Stomach (tissue), 9 donors: ENCODE data around the gene NPHP4. TPM values are rescaled to one million over a fixed set of nuclear protein-coding genes. Genes with fewer than 3 reads are reported as not detected.

Experiments used
- DNase-seq, 2 donors: peaks; one replicate each; pipeline versions ENCODE4 v3.0.0 to v3.0.0-alpha.2; 2013 to 2019
- H3K27ac ChIP-seq, 5 donors: fragments of 200-600 bp in 4 of 5; sonication (generic) in 4 of 5; one replicate each; pipeline ENCODE4 v1.5.1; 2013 to 2019; ENCODE audit warnings: mild to moderate bottlenecking in 1 of 5, moderate library complexity in 1 of 5
- H3K27me3 ChIP-seq, 3 donors: fragments of 200-600 bp; sonication (generic); one replicate each; pipeline ENCODE4 v1.5.1; 2017 to 2019; ENCODE audit warnings: mixed run types in 1 of 3
- H3K36me3 ChIP-seq, 4 donors: fragments of 200-600 bp; sonication (generic); 1 replicate in 3 of 4; 2 replicates in 1 of 4; pipeline ENCODE4 v1.5.1; 2016 to 2019
- H3K4me1 ChIP-seq, 4 donors: fragments of 200-600 bp; sonication (generic); one replicate each; pipeline ENCODE4 v1.5.1; 2016 to 2019
- H3K4me3 ChIP-seq, 4 donors: fragments of 200-600 bp; sonication (generic) in 3 of 4; one replicate each; pipeline ENCODE4 v1.5.1; 2016 to 2019; ENCODE audit warnings: mild to moderate bottlenecking in 1 of 4
- H3K9me3 ChIP-seq, 4 donors: fragments of 200-600 bp; sonication (generic); one replicate each; pipeline ENCODE4 v1.5.1; 2016 to 2019
- EP300 ChIP-seq: sonication (generic); formaldehyde crosslinking; IDR thresholded peaks from one replicate; pipeline ENCODE4 v1.6.1; 2017; ENCODE audit warnings: antibody characterized with exemption
- POLR2A ChIP-seq, 4 donors: fragments of 450-650 bp; IDR thresholded peaks; one replicate each; pipeline ENCODE4 v1.6.1; 2016; ENCODE audit warnings: antibody characterized with exemption in 4 of 4, control low read depth in 2 of 4, mild to moderate bottlenecking in 1 of 4, moderate library complexity in 1 of 4
- POLR2AphosphoS5 ChIP-seq, 3 donors: sonication (generic); formaldehyde crosslinking; IDR thresholded peaks; one replicate each; pipeline ENCODE4 v1.6.1; 2016; ENCODE audit warnings: antibody characterized with exemption in 3 of 3
- WGBS, 5 donors: extraction: QIAGEN DNeasy Blood & Tissue Kit in 3 of 5; methylation state at CpG; one replicate each; pipeline versions ENCODE4 v1.1.5 to v1.1.7; 2013 to 2018; 5-methylcytosine and 5-hydroxymethylcytosine counted together
- intact Hi-C: fragments of 100-400 bp; cut with DNase I; formaldehyde crosslinking; loops from one replicate; pipeline ENCODE4 v1.15.1; 2023; ENCODE audit warnings: low total_unique reads
- polyA plus RNA-seq, 3 donors: library from polyadenylated mRNA; stranded (reverse); fragments of 200-250 nt; gene quantifications; one replicate each; pipeline ENCODE4 v1.2.3, GENCODE V29; 2013
- total RNA-seq, 5 donors: library from RNA; depleted of rRNA; stranded (reverse); fragments of >200 nt; gene quantifications; one replicate each; pipeline versions ENCODE4 v1.1.0 to v1.2.3, GENCODE V29; 2014 to 2016
- TF ChIP-seq, protein P1 (sequence below), 7 experiments: fragments of 450-650 bp in 4 of 7; fragments of 200-600 bp in 3 of 7; sonication (generic) in 3 of 7; IDR thresholded peaks; one replicate each; pipeline ENCODE4 v1.5.1; 2016 to 2019; ENCODE audit warnings: antibody characterized with exemption in 7 of 7, control low read depth in 2 of 7, mild to moderate bottlenecking in 1 of 7
- donor health status: healthy with polysubstance abuse.
- donor health status: Bipolar disorder and iron deficiency.
- donor health status: healthy.

NPHP4 gene
- total and polyA plus RNA-seq, 8 donors: 1.9 to 29.7 (median 7.3) TPM

DNA sequence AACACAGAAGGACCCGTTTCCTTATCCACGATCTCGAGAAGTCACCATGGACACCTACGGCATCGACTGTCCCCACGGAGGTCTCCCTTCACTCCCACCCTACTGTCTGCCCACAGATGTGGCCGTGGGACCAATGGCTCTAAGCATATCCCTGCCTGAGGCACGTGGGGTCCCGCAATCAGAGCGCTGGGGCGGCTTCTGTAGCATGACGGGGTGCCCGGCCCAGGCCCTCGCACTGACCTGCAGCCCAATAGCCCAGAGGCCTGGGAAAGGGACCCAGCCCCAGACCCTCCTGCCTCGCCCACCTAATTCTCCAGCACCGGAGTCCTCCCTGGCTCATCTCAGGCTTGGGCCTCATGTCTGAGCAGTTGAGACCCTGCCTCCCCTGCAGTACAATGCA is 132.5 kb downstream of the NPHP4 start:
- Histone ChIP-seq H3K4me3 (no peak overlapping the region), H3K9me3 (no peaks in the 10 kb centered on the region), H3K36me3 (peaks cover 0 to 70% (median 41%) of the 10 kb centered on the region in 4 donors), H3K27ac (no peak overlapping the region), H3K27me3 (no peaks in the 10 kb centered on the region), H3K4me1 (no peaks in the 10 kb centered on the region)
- intact Hi-C loops: no loop called here
- WGBS, 5 donors: 89 to 95% (median 93%) methylated on average over 16 of the region's 16 CpGs
- DNase-seq: no peak
- no peak for TF ChIP-seq POLR2A (IDR thresholded peaks at IDR 0.05)

DNA sequence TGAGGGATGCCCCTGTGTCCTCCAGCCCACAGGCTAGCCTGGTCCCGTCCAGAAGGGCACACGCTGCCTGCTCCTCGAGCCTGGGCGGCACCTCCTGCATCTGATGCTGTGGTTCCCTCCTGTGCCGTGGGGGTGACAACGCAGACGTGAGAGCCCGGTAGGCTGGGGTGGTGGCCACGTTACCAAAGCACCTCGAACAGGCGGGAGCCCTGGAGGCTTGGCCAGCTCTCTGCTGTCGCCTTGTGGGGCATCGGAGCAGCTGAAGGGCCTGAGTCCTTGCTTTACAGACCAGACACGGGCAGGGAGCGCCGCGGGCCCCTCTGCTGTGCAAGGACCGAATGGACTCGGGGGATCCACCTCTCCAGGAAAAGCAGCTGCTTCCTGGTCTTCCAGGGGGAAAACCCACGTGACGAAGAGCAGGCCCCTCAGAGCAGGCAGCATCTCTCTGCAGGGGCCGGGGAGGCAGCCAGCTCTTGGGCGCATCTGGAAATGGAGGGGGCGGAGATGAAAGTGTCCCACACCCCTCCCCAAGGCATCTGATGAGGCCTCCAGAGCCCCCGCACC is 133.3 kb downstream of the NPHP4 start:
- 87 to 92% (median 90%) methylated on average over 23 to 25 of the region's 25 CpGs for WGBS, 5 donors
- Histone ChIP-seq H3K27me3 (no peaks in the 10 kb centered on the region), H3K9me3 (no peaks in the 10 kb centered on the region), H3K27ac (no peak overlapping the region), H3K36me3 (peaks cover 0 to 62% (median 34%) of the 10 kb centered on the region in 4 donors), H3K4me1 (no peaks in the 10 kb centered on the region), H3K4me3 (no peak overlapping the region)
- DNase-seq: no peak
- intact Hi-C loops: no loop called here
- TF ChIP-seq, protein P1, sequence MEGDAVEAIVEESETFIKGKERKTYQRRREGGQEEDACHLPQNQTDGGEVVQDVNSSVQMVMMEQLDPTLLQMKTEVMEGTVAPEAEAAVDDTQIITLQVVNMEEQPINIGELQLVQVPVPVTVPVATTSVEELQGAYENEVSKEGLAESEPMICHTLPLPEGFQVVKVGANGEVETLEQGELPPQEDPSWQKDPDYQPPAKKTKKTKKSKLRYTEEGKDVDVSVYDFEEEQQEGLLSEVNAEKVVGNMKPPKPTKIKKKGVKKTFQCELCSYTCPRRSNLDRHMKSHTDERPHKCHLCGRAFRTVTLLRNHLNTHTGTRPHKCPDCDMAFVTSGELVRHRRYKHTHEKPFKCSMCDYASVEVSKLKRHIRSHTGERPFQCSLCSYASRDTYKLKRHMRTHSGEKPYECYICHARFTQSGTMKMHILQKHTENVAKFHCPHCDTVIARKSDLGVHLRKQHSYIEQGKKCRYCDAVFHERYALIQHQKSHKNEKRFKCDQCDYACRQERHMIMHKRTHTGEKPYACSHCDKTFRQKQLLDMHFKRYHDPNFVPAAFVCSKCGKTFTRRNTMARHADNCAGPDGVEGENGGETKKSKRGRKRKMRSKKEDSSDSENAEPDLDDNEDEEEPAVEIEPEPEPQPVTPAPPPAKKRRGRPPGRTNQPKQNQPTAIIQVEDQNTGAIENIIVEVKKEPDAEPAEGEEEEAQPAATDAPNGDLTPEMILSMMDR (IDR thresholded peaks at IDR 0.05): no peak
- TF ChIP-seq POLR2A (IDR thresholded peaks at IDR 0.05) (no peak), EP300 (no peak), POLR2AphosphoS5 (IDR thresholded peaks at IDR 0.05) (no peak)

DNA sequence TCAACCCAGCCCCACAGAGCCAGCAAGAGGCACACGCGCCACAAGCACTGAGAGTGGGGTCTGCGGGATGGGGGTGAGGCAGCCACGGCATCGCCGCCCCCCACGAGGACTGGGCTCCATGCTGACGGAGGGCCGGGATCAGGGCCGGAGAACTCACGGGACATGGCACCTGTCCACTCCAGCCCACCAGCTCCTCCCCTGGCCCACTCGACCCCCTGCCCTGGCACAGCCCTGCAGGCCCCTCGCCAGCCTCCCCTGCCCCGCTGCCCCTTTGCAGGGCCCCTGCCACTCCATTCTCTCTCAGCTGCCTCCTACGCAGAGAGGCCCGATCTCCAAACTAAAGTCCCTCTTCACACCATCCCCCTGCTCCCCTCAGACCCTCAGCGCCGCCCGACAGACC is 134.0 kb downstream of the NPHP4 start:
- Histone ChIP-seq H3K36me3 (peaks cover 0 to 55% (median 27%) of the 10 kb centered on the region in 4 donors), H3K4me1 (no peaks in the 10 kb centered on the region), H3K27ac (no peak overlapping the region), H3K9me3 (no peaks in the 10 kb centered on the region), H3K4me3 (no peak overlapping the region), H3K27me3 (no peaks in the 10 kb centered on the region)
- intact Hi-C loops: no loop called here
- TF ChIP-seq EP300 (no peak), POLR2A (IDR thresholded peaks at IDR 0.05) (no peak)
- DNase-seq: no peak
- 93 to 96% (median 93%) methylated on average over 13 to 19 of the region's 19 CpGs for WGBS, 5 donors

DNA sequence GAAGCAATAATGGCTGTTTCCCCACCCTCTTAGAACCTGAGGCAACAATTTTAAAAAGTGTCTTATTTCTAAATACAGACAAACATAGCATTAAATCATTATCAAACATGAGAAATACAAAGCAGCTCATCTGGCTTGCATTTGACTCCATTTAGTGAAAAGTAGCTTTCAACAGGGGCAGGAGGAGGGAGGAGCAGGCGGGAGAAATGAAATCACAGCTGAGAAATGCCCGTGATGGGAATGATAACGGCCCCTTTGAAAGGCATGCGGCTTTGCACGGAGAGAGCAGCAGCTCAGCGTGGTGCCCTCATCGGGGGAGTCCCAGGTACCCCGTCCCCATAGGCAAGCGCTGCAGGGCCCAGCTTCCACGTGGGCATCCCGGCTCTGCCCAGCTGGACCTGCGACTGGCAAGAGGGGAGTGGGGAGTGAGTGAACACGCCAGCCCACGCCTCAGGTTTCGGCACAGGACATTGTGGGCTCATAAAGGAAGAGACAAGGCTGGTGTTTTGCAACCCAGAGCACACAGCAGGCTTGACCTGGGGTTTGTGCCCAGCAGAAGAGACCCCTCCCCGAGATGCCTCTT is 134.6 kb downstream of the NPHP4 start:
- intact Hi-C loops: no loop called here
- no peak for DNase-seq
- Histone ChIP-seq H3K27me3 (no peaks in the 10 kb centered on the region), H3K9me3 (no peaks in the 10 kb centered on the region), H3K4me1 (no peaks in the 10 kb centered on the region), H3K4me3 (no peak overlapping the region), H3K27ac (no peak overlapping the region), H3K36me3 (peaks cover 0 to 49% (median 21%) of the 10 kb centered on the region in 4 donors)
- WGBS, 5 donors: 53 to 66% (median 62%) methylated on average over 11 to 16 of the region's 16 CpGs
- no peak for TF ChIP-seq POLR2AphosphoS5 (IDR thresholded peaks at IDR 0.05)
- no peak for TF ChIP-seq EP300
- TF ChIP-seq POLR2A (IDR thresholded peaks at IDR 0.05): no peak
- TF ChIP-seq, protein P1 (IDR thresholded peaks at IDR 0.05): no peak

DNA sequence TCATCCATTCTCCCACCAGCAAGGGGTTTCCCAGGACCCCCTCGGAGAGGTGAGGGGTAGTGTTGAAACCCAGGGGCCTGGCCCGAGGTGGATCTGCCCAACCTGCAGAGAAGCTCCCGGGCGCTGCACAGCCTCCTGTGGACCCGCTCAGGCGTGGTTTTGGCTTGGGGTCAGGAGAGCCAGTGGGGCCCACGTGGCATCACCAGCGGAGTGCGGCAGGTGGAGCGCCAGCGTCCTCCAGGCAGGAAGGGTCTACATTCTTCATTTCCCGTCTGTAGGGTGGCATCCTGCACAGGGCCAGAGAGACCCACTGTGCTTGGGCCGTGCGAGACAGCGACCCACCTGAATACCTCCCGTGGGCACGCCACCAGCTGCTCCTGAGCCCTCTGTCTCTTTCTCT is 135.2 kb downstream of the NPHP4 start:
- DNase-seq: no peak
- 90 to 97% (median 90%) methylated on average over 12 to 17 of the region's 17 CpGs for WGBS, 5 donors
- TF ChIP-seq POLR2A (IDR thresholded peaks at IDR 0.05) (no peak), EP300 (no peak), POLR2AphosphoS5 (IDR thresholded peaks at IDR 0.05) (no peak)
- TF ChIP-seq, protein P1 (IDR thresholded peaks at IDR 0.05): no peak

More for the DNA sequence above, 135.2 kb downstream of the NPHP4 start:
- Histone ChIP-seq H3K4me3 (no peak overlapping the region), H3K36me3 (peaks cover 0 to 43% (median 15%) of the 10 kb centered on the region in 4 donors), H3K27ac (no peak overlapping the region), H3K9me3 (no peaks in the 10 kb centered on the region), H3K27me3 (no peaks in the 10 kb centered on the region), H3K4me1 (no peaks in the 10 kb centered on the region)
- intact Hi-C loops: no loop called here
